ENCODE data around the gene KIF22. TPM values are rescaled to one million over a fixed set of nuclear protein-coding genes. Genes with fewer than 3 reads are reported as not detected.

KIF22 gene
- total RNA-seq, 2 donors from 2014 or later = 58.5 to 89.6 TPM

DNA sequence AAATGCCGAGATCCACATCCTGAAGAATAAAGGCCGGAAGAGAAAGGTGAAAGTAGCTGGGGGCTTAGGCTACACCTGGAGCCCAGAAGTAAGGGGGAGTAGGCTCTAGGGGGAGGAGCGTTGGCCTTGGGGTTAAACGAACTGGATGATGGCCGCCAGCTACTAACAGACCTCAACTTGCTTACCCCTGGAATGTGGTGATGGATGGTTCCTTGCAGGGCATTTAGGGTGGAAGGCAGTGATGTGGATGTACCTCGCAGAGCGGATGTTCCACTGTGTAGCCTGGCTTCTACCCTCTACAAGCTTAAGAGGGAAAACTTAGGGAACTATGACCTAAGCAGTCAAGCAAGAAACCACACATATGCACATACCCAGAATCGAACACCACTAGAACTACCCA, 13.5 kb downstream of the KIF22 start:
- H3K4me3 ChIP-seq = no peak overlapping the region
- no peaks in the 10 kb centered on the region for H3K36me3 ChIP-seq
- H3K9me3 ChIP-seq = no peaks in the 10 kb centered on the region
- peaks cover 4% of the 10 kb centered on the region for H3K4me1 ChIP-seq (replicated peaks)
- H3K27ac ChIP-seq = peak overlapping the region; percentile 97 to 98
- no peaks in the 10 kb centered on the region for H3K27me3 ChIP-seq (replicated peaks; ENCODE audit: insufficient read depth)
- TF ChIP-seq POLR2A (IDR thresholded peaks at IDR 0.05) (no peak), POLR2AphosphoS5 (IDR thresholded peaks at IDR 0.05) (no peak)
- TF ChIP-seq, protein P1, sequence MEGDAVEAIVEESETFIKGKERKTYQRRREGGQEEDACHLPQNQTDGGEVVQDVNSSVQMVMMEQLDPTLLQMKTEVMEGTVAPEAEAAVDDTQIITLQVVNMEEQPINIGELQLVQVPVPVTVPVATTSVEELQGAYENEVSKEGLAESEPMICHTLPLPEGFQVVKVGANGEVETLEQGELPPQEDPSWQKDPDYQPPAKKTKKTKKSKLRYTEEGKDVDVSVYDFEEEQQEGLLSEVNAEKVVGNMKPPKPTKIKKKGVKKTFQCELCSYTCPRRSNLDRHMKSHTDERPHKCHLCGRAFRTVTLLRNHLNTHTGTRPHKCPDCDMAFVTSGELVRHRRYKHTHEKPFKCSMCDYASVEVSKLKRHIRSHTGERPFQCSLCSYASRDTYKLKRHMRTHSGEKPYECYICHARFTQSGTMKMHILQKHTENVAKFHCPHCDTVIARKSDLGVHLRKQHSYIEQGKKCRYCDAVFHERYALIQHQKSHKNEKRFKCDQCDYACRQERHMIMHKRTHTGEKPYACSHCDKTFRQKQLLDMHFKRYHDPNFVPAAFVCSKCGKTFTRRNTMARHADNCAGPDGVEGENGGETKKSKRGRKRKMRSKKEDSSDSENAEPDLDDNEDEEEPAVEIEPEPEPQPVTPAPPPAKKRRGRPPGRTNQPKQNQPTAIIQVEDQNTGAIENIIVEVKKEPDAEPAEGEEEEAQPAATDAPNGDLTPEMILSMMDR (IDR thresholded peaks at IDR 0.05) = no peak
- no peak for DNase-seq (ENCODE audit: low spot score)
- intact Hi-C loops (cut with DNase I) = loop anchor here (10.0 kb wide), 1 partner anchor 851 kb away; the partner anchor contains the start of genes FBRS and PRR14
- 70% methylated on average over 8 of the region's 8 CpGs for WGBS

DNA sequence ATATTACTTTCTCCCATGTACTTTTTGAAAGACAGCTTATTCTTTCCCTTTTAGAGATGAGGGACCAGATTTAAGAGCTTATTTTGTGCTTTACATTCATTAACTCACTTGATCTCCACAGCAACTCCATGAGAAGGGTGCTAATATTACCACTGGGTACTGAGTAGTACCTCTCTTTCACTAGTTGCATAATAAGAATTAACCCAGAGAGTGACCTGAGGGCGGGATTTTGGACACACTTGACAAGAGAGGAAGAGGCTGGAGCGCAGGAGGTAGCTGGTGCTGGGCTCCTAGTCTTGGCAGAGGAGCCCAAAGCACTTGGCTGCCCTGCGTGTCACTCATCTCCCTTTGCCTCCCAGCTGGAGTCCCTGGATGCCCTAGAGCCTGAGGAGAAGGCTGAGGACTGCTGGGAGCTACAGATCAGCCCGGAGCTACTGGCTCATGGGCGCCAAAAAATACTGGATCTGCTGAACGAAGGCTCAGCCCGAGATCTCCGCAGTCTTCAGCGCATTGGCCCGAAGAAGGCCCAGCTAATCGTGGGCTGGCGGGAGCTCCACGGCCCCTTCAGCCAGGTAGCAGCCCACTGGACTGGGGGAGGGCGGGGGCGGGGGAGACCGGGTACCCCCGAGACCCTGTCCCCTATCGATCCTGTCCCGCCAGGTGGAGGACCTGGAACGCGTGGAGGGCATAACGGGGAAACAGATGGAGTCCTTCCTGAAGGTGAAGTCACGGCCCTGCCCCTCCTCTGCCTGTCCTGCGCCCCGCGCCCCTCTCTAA, 14.1 kb downstream of the KIF22 start:
- intact Hi-C loops (cut with DNase I) = loop anchor here (10.0 kb wide), 1 partner anchor 850 kb away; the partner anchor contains the start of genes FBRS and PRR14
- Histone ChIP-seq H3K27me3 (replicated peaks; ENCODE audit: insufficient read depth) (no peaks in the 10 kb centered on the region), H3K4me1 (replicated peaks) (peaks cover 10% of the 10 kb centered on the region), H3K9me3 (no peaks in the 10 kb centered on the region), H3K36me3 (peaks cover 0 to under 1% of the 10 kb centered on the region in 2 donors), H3K27ac (peak overlapping the region; percentile 97 to 98), H3K4me3 (peak overlapping the region; percentile 63 to 68)
- 3% methylated on average over 23 of the region's 26 CpGs for WGBS
- peak; percentile 45 for DNase-seq (ENCODE audit: low spot score)
- TF ChIP-seq POLR2A (IDR thresholded peaks at IDR 0.05) = peak; percentile 7
- TF ChIP-seq, protein P1 (IDR thresholded peaks at IDR 0.05) = no peak

DNA sequence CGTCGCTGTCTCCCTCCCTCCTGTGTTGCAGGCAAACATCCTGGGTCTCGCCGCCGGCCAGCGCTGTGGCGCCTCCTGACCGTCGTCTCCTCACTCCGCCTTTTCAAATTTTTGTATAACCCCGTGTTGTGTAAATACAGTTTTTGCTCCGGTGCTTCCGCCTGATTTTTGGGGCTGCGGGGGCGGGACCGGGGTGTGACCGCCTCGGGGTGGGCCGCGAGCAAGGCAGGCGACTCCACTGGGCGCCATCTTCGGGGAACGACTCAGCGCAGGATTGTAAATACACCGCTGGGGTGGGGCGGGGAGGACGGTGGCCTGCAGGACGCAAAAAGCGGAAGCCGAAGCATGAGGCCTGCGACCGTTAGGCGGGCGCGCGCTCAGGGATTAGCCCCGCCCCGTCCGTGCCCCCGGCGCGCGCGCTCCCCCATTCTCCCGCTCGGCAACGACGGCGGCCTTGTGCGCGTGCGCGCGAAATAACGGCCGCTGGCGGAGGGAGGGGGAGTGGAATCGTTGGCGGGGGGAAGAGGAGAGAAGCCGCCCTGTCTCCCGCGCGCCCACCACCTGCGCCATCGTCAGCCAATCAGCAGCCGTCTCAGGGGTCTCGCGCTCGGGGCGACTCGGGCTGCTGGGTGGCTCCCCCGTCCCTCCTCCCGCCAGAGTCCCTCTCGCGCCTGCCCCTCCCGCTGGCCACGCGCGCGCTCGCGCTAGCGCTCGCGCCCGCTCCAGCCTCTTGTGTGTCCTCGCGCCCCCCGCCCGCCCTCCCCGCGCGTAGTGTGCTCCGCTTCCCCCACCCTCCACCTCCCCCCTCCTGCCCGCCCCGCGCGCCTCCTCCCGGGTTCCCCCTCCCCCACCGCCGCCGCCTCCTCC, 14.9 kb downstream of the KIF22 start:
- peak overlapping the region; percentile 63 to 68 for H3K4me3 ChIP-seq
- peak; percentile 97 for DNase-seq (ENCODE audit: low spot score)
- WGBS = under 1% methylated on average over 78 of the region's 103 CpGs
- peaks cover 0 to 2% of the 10 kb centered on the region in 2 donors for H3K36me3 ChIP-seq
- intact Hi-C loops (cut with DNase I) = loop anchor here (10.0 kb wide), 1 partner anchor 849 kb away; the partner anchor contains the start of genes FBRS and PRR14
- H3K27ac ChIP-seq = peak overlapping the region; percentile 97 to 98
- H3K27me3 ChIP-seq (replicated peaks; ENCODE audit: insufficient read depth) = no peaks in the 10 kb centered on the region
- peaks cover 18% of the 10 kb centered on the region for H3K4me1 ChIP-seq (replicated peaks)
- H3K9me3 ChIP-seq = no peaks in the 10 kb centered on the region
- TF ChIP-seq POLR2A (IDR thresholded peaks at IDR 0.05) = peak; percentile 81
- TF ChIP-seq, protein P1 (IDR thresholded peaks at IDR 0.05) = peak in 2 of 4 experiments; percentile 24 to 44
- TF ChIP-seq POLR2AphosphoS5 (IDR thresholded peaks at IDR 0.05) = peak; percentile 97

DNA sequence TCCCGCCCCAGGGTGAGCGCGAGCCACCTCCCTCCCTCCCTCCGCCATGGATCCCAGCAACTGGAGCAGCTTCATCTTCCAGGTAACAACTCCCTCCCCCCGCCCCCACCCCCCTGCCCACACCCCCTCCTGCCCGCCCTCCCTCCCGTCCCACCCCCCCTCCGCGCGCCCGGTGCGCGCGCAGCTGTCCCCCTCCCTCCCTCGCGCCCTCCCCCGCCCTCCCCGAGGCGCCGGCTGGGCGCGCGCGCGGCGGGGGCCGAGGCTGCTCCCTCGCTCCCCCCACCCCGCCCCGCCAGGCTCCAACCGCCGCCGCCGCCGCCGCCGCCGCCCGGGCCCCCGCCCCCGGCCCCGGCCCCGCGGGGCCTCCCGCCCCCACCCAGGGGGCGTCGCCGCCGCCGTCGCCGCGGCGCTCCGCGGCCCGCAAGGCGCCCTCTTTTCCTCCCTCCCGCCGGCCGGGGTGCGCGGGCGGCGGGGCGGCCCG, 15.6 kb downstream of the KIF22 start, which contains the start of gene MAZ:
TSS of gene MAZ (plus strand) at position 431 of the 481 bp plus-strand sequence. CDS start 173 bp downstream, outside the sequence.
- TF ChIP-seq POLR2A (IDR thresholded peaks at IDR 0.05) (no peak), POLR2AphosphoS5 (IDR thresholded peaks at IDR 0.05) (no peak)
- TF ChIP-seq, protein P1 (IDR thresholded peaks at IDR 0.05) = no peak
- H3K4me1 ChIP-seq (replicated peaks) = peaks cover 23% of the 10 kb centered on the region
- no peak for DNase-seq (ENCODE audit: low spot score)
- peaks cover 0 to 2% of the 10 kb centered on the region in 2 donors for H3K36me3 ChIP-seq
- H3K27me3 ChIP-seq (replicated peaks; ENCODE audit: insufficient read depth) = no peaks in the 10 kb centered on the region
- H3K9me3 ChIP-seq = no peaks in the 10 kb centered on the region
- WGBS = no CpG with 5 or more reads among the region's 67 CpGs
- peak within 1 kb of the TSS; percentile 97 to 98 for H3K27ac ChIP-seq
- H3K4me3 ChIP-seq = peak within 1 kb of the TSS; percentile 63 to 68
- intact Hi-C loops (cut with DNase I) = loop anchor here (10.0 kb wide), 1 partner anchor 849 kb away; the partner anchor contains the start of genes FBRS and PRR14

All from prostate gland (tissue), 2 donors.